GM12878 (cell line): ENCODE measurements around the gene KCNB1. TPM values are rescaled to one million over a fixed set of nuclear protein-coding genes. Genes with fewer than 3 reads are reported as not detected.

ENCODE experiments used
- ATAC-seq: fragments of 200-7000 bp; cut with Tn5 transposase; 3 replicates; pipeline ENCODE4 v1.9.1; 2020; ENCODE audit warnings: mild to moderate bottlenecking, moderate library complexity
- BruUV-seq: library from RNA; stranded (reverse); fragments of 400-500 nt; replicated peaks from 2 replicates; lab custom pipeline; 2021; lab: Mats Ljungman, UMichigan
- CTCF ChIA-PET: fragments of 300-600 bp; sonication (Branson Sonifier 250); formaldehyde crosslinking; extraction: SDS; loops from one replicate; lab custom pipeline; 2021; ENCODE audit warnings: inconsistent platforms; lab: Yijun Ruan, JAX
- POLR2A ChIA-PET: fragments of 350-600 bp; formaldehyde crosslinking; extraction: SDS; loops from one replicate; lab custom pipeline; 2021; ENCODE audit warnings: inconsistent platforms; lab: Charles Lee
- RAD21 ChIA-PET: fragments of 300-600 bp; sonication (Branson Sonifier 250); formaldehyde crosslinking; loops from one replicate; lab custom pipeline; 2023; ENCODE audit warnings: antibody characterized with exemption; ENCODE audit not compliant: unreplicated experiment; lab: Charles Lee
- SMC1A ChIA-PET: fragments of 300-600 bp; sonication (Branson Sonifier 250); formaldehyde crosslinking; loops from one replicate; lab custom pipeline; 2023; ENCODE audit not compliant: unreplicated experiment, uncharacterized antibody; lab: Charles Lee
- DNase-seq: peaks from one replicate; pipeline ENCODE4 v3.0.0-alpha.2; 2011; ENCODE audit warnings: low read depth, low spot score
- FAIRE-seq: peaks from 3 replicates; lab custom pipeline; 2011; peaks lifted over from hg19 to GRCh38; lab: Jason Lieb, UNC
- H2AFZ ChIP-seq: 2 replicates; pipeline ENCODE4 v1.6.0; 2011; ENCODE audit warnings: low read depth, low read length, control low read depth; ENCODE audit not compliant: control insufficient read depth
- H3K27ac ChIP-seq: 2 replicates; pipeline ENCODE4 v1.5.1; 2011; ENCODE audit warnings: control low read depth; ENCODE audit not compliant: control insufficient read depth, insufficient read depth
- H3K27me3 ChIP-seq, 2 experiments: replicated peaks in 1 of 2; 2 replicates each; pipeline versions ENCODE4 v1.6.0 to v1.6.1; 2011; ENCODE audit warnings: low read length in 1 of 2; ENCODE audit not compliant: control insufficient read depth in 2 of 2, insufficient read depth in 2 of 2
- H3K36me3 ChIP-seq, 2 experiments: 2 replicates each; pipeline ENCODE4 v1.5.1; 2011; ENCODE audit warnings: low read length in 1 of 2; ENCODE audit not compliant: control insufficient read depth in 2 of 2, insufficient read depth in 2 of 2
- H3K4me1 ChIP-seq: 2 replicates; pipeline ENCODE4 v1.6.1; 2011; ENCODE audit warnings: mild to moderate bottlenecking, low read length, moderate library complexity, mixed read lengths; ENCODE audit not compliant: control insufficient read depth, insufficient read depth
- H3K4me2 ChIP-seq: 2 replicates; pipeline ENCODE4 v1.6.0; 2011; ENCODE audit warnings: control low read depth; ENCODE audit not compliant: control insufficient read depth, insufficient read depth
- H3K4me3 ChIP-seq: fragments of 200-600 bp; sonication (generic); 2 replicates; pipeline ENCODE4 v1.5.1; 2016
- H3K79me2 ChIP-seq: 2 replicates; pipeline ENCODE4 v1.6.0; 2011; ENCODE audit warnings: low read length; ENCODE audit not compliant: control insufficient read depth, insufficient read depth
- H3K9ac ChIP-seq: 2 replicates; pipeline ENCODE4 v1.8.0; 2011; ENCODE audit warnings: low read length, control low read depth, mixed read lengths; ENCODE audit not compliant: control insufficient read depth, insufficient read depth
- H3K9me3 ChIP-seq: replicated peaks from 3 replicates; pipeline ENCODE4 v1.5.1; 2011; ENCODE audit warnings: mild to moderate bottlenecking, low read length; ENCODE audit not compliant: control insufficient read depth, insufficient read depth
- H4K20me1 ChIP-seq: 2 replicates; pipeline ENCODE4 v1.6.0; 2011; ENCODE audit not compliant: control insufficient read depth, insufficient read depth
- CEBPB ChIP-seq, 2 experiments: fragments of 150-350 bp in 1 of 2; IDR thresholded peaks; 2 replicates each; pipeline ENCODE4 v1.6.1; 2012 to 2014; ENCODE audit warnings: low read depth in 2 of 2, low read length in 2 of 2, borderline replicate concordance in 1 of 2, inconsistent platforms in 1 of 2
- CREB1 ChIP-seq: IDR thresholded peaks from 2 replicates; pipeline ENCODE4 v1.6.1; 2012; ENCODE audit warnings: low read depth, mild to moderate bottlenecking, inconsistent platforms
- FOXK2 ChIP-seq: fragments of 450-650 bp; IDR thresholded peaks from 2 replicates; pipeline ENCODE4 v1.6.1; 2017; ENCODE audit warnings: mild to moderate bottlenecking, moderate library complexity
- GATAD2B ChIP-seq: fragments of 450-650 bp; conservative IDR thresholded peaks from 2 replicates; pipeline ENCODE4 v1.6.1; 2017; ENCODE audit warnings: low read depth, mild to moderate bottlenecking, moderate library complexity
- HDAC6 ChIP-seq: fragments of 200-600 bp; sonication (generic); IDR thresholded peaks from one replicate; pipeline ENCODE4 v1.8.0; 2017; ENCODE audit warnings: antibody characterized with exemption; ENCODE audit not compliant: unreplicated experiment
- IKZF1 ChIP-seq: fragments of 450-650 bp; conservative IDR thresholded peaks from 2 replicates; pipeline ENCODE4 v1.6.1; 2017; ENCODE audit warnings: antibody characterized with exemption, mild to moderate bottlenecking
- KDM1A ChIP-seq: fragments of 200-600 bp; sonication (generic); IDR thresholded peaks from 2 replicates; pipeline ENCODE4 v1.6.1; 2016; ENCODE audit warnings: borderline replicate concordance
- KLF5 ChIP-seq: fragments of 450-650 bp; IDR thresholded peaks from 2 replicates; pipeline ENCODE4 v1.6.1; 2014; ENCODE audit warnings: mild to moderate bottlenecking; ENCODE audit not compliant: partially characterized antibody
- MEF2A ChIP-seq: IDR thresholded peaks from 2 replicates; pipeline ENCODE4 v1.6.1; 2011; ENCODE audit warnings: low read depth, mild to moderate bottlenecking, low read length, moderate library complexity; ENCODE audit not compliant: insufficient read depth
- MEF2B ChIP-seq: fragments of 450-650 bp; IDR thresholded peaks from 2 replicates; pipeline ENCODE4 v1.6.1; 2018; ENCODE audit warnings: mild to moderate bottlenecking, moderate library complexity; ENCODE audit not compliant: partially characterized antibody, poor library complexity, severe bottlenecking
- NFIC ChIP-seq: IDR thresholded peaks from 2 replicates; pipeline ENCODE4 v1.6.1; 2012; ENCODE audit warnings: low read depth, mild to moderate bottlenecking, inconsistent platforms, low read length, moderate library complexity
- RAD51 ChIP-seq: fragments of 450-650 bp; IDR thresholded peaks from 2 replicates; pipeline ENCODE4 v1.6.1; 2016; ENCODE audit warnings: moderate library complexity, mild to moderate bottlenecking, inconsistent platforms
- RCOR1 ChIP-seq: conservative IDR thresholded peaks from 2 replicates; pipeline ENCODE4 v1.6.1; 2012; ENCODE audit warnings: low read depth, low read length, improper control_type of control experiment
- RELA ChIP-seq: fragments of 450-650 bp; IDR thresholded peaks from 2 replicates; pipeline ENCODE4 v1.8.0; 2014; ENCODE audit warnings: borderline replicate concordance; ENCODE audit not compliant: partially characterized antibody
- SUZ12 ChIP-seq: fragments of 200-600 bp; sonication (generic); IDR thresholded peaks from one replicate; pipeline ENCODE4 v1.6.1; 2018; ENCODE audit warnings: antibody characterized with exemption, mild to moderate bottlenecking; ENCODE audit not compliant: unreplicated experiment
- YY1 ChIP-seq: IDR thresholded peaks from 2 replicates; pipeline ENCODE4 v1.6.1; 2011; ENCODE audit warnings: low read depth, mild to moderate bottlenecking, low read length
- ZNF217 ChIP-seq: fragments of 450-650 bp; IDR thresholded peaks from 2 replicates; pipeline ENCODE4 v1.6.1; 2017; ENCODE audit warnings: antibody characterized with exemption, mild to moderate bottlenecking
- WGBS: methylation state at CpG from one replicate; pipeline ENCODE4 v1.1.6; 2016; ENCODE audit warnings: low lambda C conversion rate; ENCODE audit not compliant: insufficient replicate concordance, insufficient coverage; ENCODE audit errors: missing lambda C conversion rate; 5-methylcytosine and 5-hydroxymethylcytosine counted together
- in situ Hi-C: fragments of 300-500 bp; cut with MboI; formaldehyde crosslinking; loops from 9 replicates; pipeline ENCODE4 v1.14.3; 2018; ENCODE audit warnings: mixed read lengths
- intact Hi-C: fragments of 100-400 bp; cut with micrococcal nuclease; formaldehyde crosslinking; loops from one replicate; pipeline ENCODE4 v1.14.2; 2022; ENCODE audit not compliant: unreplicated experiment
- polyA plus RNA-seq, 11 experiments: library from polyadenylated mRNA; depleted of rRNA in 4 of 11; unstranded in 6 of 11; stranded (reverse) in 5 of 11; fragments of >200 nt; fragmentation: Nextera tagmentation in 4 of 11; fragmentation: Illumina TruSeq in 1 of 11; extraction: Ambion mirVana in 4 of 11; extraction: Trizol in 1 of 11; gene quantifications; 1 replicate in 1 of 11; 2 replicates in 10 of 11; pipeline versions ENCODE4 v1.2.1 to v1.2.3, GENCODE V29; 2011 to 2016; ENCODE audit warnings: inconsistent platforms in 2 of 11, missing spikeins in 2 of 11, low read depth in 1 of 11
- total RNA-seq, 4 experiments: library from RNA; depleted of rRNA in 3 of 4; stranded (reverse); fragments of >200 nt in 3 of 4; fragmentation: Illumina TruSeq in 1 of 4; extraction: Trizol in 1 of 4; gene quantifications; 2 replicates each; pipeline versions ENCODE4 v1.2.1 to v1.2.3, GENCODE V29; 2013 to 2021
- TF ChIP-seq, protein P1 (sequence below): IDR thresholded peaks from 2 replicates; pipeline ENCODE4 v1.6.1; 2011; ENCODE audit warnings: low read depth, mild to moderate bottlenecking, low read length, moderate library complexity, borderline replicate concordance; ENCODE audit errors: extremely low read depth
- TF ChIP-seq, protein P2 (sequence below): IDR thresholded peaks from 2 replicates; pipeline ENCODE4 v1.6.1; 2011; ENCODE audit warnings: borderline replicate concordance, low read depth, mild to moderate bottlenecking, moderate library complexity, mixed read lengths, low read length; ENCODE audit not compliant: insufficient read depth; ENCODE audit errors: extremely low read length

Gene KCNB1
- total and polyA plus RNA-seq, 10 of the 15 experiments (the other 5 are each of a cell fraction or from before 2014, with no cell fraction given), result 0.02 to 0.08 (median 0.03) TPM; not detected in 7

DNA sequence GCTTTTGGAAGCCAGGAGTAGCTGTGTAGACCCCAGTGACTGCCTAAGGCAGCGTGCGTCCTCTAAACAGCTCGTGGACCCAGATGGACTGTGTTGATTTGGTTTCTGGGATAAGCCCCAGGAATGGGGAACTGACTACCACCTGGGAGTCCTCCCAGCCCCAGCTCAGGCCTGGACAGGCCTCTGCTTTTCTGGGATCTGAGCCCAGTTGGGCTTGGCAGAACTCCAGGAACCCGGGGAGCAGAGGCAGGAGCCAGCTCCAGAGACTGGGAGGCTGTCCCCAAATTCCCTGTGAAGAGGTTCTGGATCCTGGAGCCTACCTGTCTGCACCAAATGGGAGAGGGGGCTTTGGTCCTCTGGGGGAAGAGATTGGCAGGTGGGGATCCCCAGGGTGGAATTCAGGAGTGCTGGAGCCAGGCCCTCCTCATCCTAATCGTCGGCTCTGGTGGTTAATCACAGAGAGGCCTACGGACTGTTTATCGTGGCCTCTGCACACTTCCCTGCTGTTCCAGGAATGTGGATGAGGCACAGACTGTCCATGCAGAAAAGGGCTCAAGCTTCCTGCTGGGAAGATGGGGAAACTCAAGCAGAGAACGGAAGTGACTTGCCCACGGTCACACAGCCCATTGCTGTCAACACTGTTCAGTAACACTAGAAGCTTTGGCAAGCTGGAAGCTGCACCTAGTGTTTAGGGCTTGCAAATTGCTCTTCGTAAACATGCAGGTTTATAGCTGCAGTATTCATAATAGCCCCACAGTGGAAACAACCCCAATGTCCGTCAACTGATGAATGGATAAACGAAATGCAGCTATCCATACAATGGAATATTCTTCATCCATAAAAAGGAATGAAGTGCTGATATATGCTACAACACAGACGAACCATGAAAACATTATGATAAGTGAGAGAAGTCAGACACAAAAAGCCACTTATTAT lies 100.6 kb downstream of the KCNB1 start:
- TF ChIP-seq, protein P1, sequence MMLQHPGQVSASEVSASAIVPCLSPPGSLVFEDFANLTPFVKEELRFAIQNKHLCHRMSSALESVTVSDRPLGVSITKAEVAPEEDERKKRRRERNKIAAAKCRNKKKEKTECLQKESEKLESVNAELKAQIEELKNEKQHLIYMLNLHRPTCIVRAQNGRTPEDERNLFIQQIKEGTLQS, result no peak
- TF ChIP-seq FOXK2, result no peak
- no peak for TF ChIP-seq RELA
- TF ChIP-seq MEF2B, result no peak
- TF ChIP-seq, protein P2, sequence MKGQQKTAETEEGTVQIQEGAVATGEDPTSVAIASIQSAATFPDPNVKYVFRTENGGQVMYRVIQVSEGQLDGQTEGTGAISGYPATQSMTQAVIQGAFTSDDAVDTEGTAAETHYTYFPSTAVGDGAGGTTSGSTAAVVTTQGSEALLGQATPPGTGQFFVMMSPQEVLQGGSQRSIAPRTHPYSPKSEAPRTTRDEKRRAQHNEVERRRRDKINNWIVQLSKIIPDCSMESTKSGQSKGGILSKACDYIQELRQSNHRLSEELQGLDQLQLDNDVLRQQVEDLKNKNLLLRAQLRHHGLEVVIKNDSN, result no peak
- TF ChIP-seq NFIC, result no peak
- TF ChIP-seq KLF5, result no peak
- TF ChIP-seq MEF2A, result no peak
- TF ChIP-seq SUZ12, result no peak
- no peak for TF ChIP-seq HDAC6
- TF ChIP-seq IKZF1, result no peak
- no peak for TF ChIP-seq CREB1
- TF ChIP-seq RAD51, result no peak
- no peak for TF ChIP-seq ZNF217
- no peak for TF ChIP-seq KDM1A
- TF ChIP-seq CEBPB (IDR thresholded peaks at IDR 0.05; ENCODE audit: borderline replicate concordance in 1 of 2, low read depth in 2 of 2, low read length in 2 of 2), result no peak
- TF ChIP-seq RCOR1, result no peak
- TF ChIP-seq GATAD2B, result no peak
- TF ChIP-seq YY1, result no peak
- ATAC-seq, result no peak
- Histone ChIP-seq H3K27ac (no peak overlapping the region), H3K9ac (no peak overlapping the region), H3K79me2 (no peaks in the 10 kb centered on the region), H3K4me2 (no peak overlapping the region), H3K4me3 (no peak overlapping the region), H3K9me3 (no peaks in the 10 kb centered on the region), H3K4me1 (no peaks in the 10 kb centered on the region), H3K27me3 (no peaks in the 10 kb centered on the region; a peak in 1 of 4 replicates), H4K20me1 (no peaks in the 10 kb centered on the region), H2AFZ (no peak overlapping the region), H3K36me3 (no peaks in the 10 kb centered on the region)
- ChIA-PET RAD21 (no interaction called here), POLR2A (no interaction called here), CTCF (interaction anchor here (0.8 to 4.6 kb wide), 2 partner anchors 14 to 127 kb away, joined by 4 to 20 read pairs; no protein-coding TSS in a partner anchor), SMC1A (no interaction called here)
- in situ Hi-C loops (no loop called here), intact Hi-C loops (no loop called here)
- 46% methylated on average over 14 of the region's 14 CpGs for WGBS
- no TSS peak for BruUV-seq
- FAIRE-seq, result no peak
- no peak for DNase-seq
